ENCODE results near the gene STX10.
"Not testable (repeated sequence)": the region's sequence is repeated elsewhere in the genome, so short reads cannot be mapped to it uniquely, and the experiment has no call there.

STX10 gene

DNA sequence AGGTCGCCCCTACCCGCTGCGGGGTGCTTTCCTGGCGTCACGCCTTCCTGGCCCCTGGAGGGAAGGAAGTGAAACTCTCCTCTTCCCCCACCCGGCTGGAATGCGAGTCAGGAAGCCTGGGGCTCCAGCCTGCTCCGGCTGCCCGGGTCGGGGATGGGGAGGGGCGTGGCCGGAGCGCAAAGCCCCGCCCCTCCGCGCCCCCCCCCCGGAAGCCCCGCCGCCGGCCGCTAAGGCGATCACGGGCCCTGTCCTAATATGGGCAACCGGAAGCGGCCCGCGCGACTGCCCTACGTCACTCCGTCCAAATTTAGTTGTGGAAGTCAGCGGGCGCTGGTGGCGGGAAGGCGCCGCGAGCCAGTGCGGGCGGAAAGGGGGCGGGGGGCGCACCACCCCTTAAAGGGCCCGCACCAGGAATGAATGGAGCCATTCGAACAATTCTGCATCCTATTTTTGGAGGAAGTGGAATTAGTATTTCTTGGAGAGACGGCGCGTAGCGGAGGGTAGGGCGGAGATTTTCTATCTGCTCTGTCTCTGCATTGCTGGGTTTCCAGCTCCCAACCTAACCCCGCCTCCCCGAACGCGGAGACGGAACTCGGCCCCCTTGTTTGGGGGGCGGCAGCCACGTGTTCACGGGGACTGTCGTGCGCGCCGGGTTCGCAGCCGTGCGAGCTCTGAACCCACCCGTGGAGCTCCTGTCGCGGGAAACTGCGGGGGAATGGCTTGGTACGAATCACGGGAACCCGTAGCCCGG lies 1.6 kb upstream of the STX10 start:
- peak; percentile 80 for DNase-seq (ENCODE audit: low read depth)
- TF ChIP-seq, protein P1, sequence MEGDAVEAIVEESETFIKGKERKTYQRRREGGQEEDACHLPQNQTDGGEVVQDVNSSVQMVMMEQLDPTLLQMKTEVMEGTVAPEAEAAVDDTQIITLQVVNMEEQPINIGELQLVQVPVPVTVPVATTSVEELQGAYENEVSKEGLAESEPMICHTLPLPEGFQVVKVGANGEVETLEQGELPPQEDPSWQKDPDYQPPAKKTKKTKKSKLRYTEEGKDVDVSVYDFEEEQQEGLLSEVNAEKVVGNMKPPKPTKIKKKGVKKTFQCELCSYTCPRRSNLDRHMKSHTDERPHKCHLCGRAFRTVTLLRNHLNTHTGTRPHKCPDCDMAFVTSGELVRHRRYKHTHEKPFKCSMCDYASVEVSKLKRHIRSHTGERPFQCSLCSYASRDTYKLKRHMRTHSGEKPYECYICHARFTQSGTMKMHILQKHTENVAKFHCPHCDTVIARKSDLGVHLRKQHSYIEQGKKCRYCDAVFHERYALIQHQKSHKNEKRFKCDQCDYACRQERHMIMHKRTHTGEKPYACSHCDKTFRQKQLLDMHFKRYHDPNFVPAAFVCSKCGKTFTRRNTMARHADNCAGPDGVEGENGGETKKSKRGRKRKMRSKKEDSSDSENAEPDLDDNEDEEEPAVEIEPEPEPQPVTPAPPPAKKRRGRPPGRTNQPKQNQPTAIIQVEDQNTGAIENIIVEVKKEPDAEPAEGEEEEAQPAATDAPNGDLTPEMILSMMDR (conservative IDR thresholded peaks at IDR 0.05; ENCODE audit: low read depth, low read length), result peak; percentile 7
- peak overlapping the region; percentile 99 for H3K4me3 ChIP-seq (ENCODE audit: low read length)

DNA sequence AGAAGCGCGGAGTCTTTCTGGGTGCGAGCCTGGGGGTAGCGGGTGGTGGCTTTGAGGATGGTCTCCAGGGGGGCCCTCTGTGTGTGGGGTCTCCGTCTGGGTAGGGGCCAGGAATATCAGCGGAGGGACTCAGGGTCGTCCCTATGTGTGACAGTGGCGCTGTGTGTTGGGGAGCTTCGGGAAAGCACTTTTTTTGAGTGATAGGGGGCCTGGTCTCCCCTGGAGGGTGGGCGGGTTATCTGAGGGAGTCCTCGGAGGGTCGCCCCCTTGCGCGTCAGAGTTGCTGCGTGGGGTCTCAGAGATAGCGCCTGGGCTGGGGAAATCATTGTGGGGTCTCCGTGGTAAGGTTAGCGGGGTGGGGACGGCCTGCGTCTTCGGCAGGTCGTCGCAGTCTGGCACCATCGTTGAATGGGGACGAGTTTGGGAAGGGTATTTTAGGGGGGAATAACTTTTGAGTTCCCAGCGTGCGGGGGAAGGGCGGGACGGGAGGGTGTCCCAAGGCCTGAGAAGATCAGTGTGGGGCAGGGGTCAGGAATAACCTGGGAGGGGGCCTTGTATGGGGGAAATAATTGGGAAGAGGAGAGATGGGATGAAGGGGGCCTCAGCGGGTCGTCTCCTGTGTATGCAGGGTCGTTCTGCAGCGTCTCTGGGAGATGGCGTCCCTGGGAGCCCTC lies 893 bp upstream of the STX10 start:
- TF ChIP-seq, protein P1 (conservative IDR thresholded peaks at IDR 0.05; ENCODE audit: low read depth, low read length), result no peak
- no peak for DNase-seq (ENCODE audit: low read depth)
- peak overlapping the region; percentile 80 for H3K4me3 ChIP-seq (ENCODE audit: low read length)

DNA sequence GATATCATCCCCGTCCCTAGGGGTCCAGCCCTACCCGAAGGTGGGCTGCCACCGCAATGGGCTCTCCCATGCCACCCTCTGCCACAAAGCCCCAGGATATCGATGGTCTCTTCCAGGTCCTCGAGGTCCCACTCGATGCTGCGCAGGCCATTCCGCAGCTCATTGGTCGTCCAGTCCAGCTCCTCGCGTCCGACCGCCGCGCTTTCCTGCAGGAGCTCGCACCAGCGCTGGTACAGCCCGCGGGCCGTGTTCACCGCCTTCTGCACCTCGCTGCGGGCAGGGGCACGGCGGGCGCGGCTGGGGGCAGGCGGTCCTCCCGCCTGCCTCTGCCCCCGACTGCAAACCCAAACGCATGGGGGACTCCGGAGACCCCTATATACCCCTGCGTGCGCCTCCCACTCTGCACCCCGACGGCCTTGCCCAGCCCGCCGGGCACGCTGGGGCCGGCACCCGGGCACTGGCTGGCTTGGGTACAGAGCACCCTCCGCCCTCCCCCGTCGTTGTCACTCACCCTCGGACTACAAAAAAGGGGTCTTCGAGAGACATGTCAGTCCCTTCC lies 468 bp downstream of the STX10 start:
- no peak for DNase-seq (ENCODE audit: low read depth)
- peak overlapping the region; percentile 80 for H3K4me3 ChIP-seq (ENCODE audit: low read length)
- TF ChIP-seq, protein P1 (conservative IDR thresholded peaks at IDR 0.05; ENCODE audit: low read depth, low read length), result no peak

DNA sequence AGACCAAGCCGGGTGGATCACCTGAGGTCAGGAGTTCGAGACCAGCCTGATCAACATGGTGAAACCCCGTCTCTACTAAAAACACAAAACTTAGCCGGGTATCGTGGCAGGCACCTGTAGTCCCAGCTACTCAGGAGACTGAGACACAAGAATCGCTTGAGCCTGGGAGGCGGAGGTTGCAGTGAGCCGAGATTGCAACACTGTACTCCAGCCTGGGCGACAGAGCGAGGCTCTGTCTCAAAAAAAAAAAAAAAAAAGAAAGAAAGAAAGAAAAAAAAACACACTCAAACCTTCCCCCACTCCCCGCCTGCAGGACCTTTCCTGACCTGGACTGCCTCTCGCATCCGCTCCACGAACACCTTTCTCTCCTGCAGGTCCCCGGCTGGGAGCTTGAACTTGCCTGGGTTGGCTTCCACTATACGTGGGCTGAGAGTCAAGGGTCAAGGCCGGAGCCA lies 975 bp downstream of the STX10 start:
- H3K4me3 ChIP-seq (ENCODE audit: low read length), result peak overlapping the region; percentile 80
- DNase-seq (ENCODE audit: low read depth), result not testable (repeated sequence)

DNA sequence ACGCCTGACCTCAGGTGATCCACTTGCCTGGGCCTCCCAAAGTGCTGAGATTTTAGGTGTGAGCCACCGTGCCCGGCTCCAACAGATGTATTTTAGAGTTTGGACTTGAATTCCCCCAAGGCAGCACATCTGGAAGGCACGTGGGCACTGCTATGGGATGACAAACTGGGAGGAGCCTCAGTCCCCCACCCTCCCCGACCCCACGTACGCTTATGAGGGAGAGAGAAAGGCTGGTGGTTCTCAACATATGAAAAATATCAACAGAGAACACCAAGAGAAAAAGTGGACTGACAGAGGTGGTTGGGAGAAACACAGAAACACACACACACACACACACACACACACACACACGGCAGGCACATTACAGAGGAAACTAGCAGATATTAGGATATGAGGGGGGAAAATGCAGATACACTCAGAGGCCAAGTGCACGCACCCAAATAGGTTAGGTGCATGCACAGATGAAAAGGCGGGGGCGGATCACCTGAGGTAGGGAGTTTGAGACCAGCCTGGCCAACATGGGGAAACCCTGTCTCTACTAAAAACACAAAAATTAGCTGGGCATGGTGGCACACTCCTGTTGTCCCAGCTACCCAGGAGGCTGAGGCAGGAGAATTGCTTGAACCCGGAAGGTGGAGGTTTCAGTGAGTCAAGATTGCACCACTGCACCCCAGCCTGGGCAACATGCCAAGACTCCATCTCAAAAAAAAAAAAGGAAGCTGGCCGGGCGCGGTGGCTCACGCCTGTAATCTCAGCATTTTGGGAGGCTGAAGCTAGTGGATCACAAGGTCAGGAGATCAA lies 3.2 kb downstream of the STX10 start:
- H3K4me3 ChIP-seq (ENCODE audit: low read length), result no peak overlapping the region
- no peak for DNase-seq (ENCODE audit: low read depth)
- TF ChIP-seq, protein P1 (conservative IDR thresholded peaks at IDR 0.05; ENCODE audit: low read depth, low read length), result no peak

DNA sequence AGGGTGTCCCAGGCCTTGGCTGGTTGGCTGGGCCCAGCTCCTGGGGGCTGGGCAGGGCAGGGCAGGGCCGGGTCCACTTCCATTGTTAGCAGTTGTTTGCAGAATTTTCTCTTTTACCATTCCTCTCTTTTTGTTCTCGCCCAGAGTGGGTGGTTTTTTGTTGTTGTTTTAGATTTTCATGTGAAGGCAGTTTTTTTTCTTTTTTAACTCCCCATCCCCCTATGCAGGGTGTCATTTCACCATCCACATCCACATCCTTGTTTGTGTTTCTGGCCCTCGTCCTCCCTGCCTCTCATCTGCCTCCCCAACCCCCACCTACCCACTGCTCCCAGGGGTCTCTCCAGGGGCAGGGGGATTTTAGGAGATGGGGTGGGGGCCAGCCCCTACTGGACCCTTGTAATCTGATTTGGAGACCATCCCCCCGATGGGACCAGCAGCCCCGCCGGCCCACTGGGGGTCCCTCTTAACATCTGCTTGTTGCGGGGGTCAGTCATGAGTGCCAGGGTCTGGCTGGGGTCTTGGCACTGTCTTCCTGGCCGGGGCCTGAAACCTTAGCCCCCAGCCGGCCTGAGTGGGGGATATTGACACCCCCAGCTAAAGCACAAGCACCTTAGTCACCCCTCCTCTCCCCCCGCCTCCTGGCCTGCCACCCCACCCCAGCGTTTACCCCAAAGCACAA lies 10.4 kb downstream of the STX10 start:
- no peak overlapping the region for H3K4me3 ChIP-seq (ENCODE audit: low read length)
- DNase-seq (ENCODE audit: low read depth), result no peak
- TF ChIP-seq, protein P1 (conservative IDR thresholded peaks at IDR 0.05; ENCODE audit: low read depth, low read length), result no peak

DNA sequence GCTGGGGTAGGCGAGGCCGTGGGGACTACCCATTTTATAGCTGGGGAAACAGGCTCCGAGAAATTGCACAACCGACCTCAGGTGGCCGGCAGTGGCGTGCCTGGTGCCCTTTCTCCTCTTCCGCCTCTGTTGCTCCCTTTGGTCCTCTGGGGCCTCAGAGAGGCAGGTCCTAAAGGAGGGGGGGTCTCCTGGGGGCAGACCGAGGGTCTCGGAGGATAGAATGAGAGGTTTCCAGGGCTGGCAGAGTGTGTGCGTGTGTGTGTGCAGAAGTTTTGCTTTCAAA lies 11.3 kb downstream of the STX10 start:
- H3K4me3 ChIP-seq (ENCODE audit: low read length), result no peak overlapping the region
- no peak for DNase-seq (ENCODE audit: low read depth)
- TF ChIP-seq, protein P1 (conservative IDR thresholded peaks at IDR 0.05; ENCODE audit: low read depth, low read length), result no peak

Measured in retinal pigment epithelial cell (primary cell).